B cell (primary cell): ENCODE data around the gene HSPB9. TPM values are rescaled to one million over a fixed set of nuclear protein-coding genes. Genes with fewer than 3 reads are reported as not detected.

Experiments
- ATAC-seq: fragments of 200-7000 bp; cut with Tn5 transposase; one replicate; pipeline ENCODE4 v1.10.0; 2021; ENCODE audit warnings: low read depth, mild to moderate bottlenecking, moderate number of reproducible peaks, moderate library complexity
- CTCF ChIA-PET: fragments of 350-600 bp; sonication (Branson Sonifier 250); formaldehyde crosslinking; loops from one replicate; lab custom pipeline; 2021; ENCODE audit warnings: antibody characterized with exemption, inconsistent platforms; lab: Charles Lee
- POLR2A ChIA-PET: fragments of 350-600 bp; sonication (Branson Sonifier 250); formaldehyde crosslinking; loops from one replicate; lab custom pipeline; 2021; ENCODE audit warnings: antibody characterized with exemption; lab: Charles Lee
- DNase-seq: peaks from one replicate; pipeline ENCODE4 v3.0.0; 2013
- H2AFZ ChIP-seq: 2 replicates; pipeline ENCODE4 v1.6.1; 2012; ENCODE audit warnings: mild to moderate bottlenecking, low read depth, low read length; ENCODE audit not compliant: insufficient read depth, poor library complexity, severe bottlenecking
- H3K27ac ChIP-seq, 2 donors: 1 replicate in 1 of 2; 2 replicates in 1 of 2; pipeline ENCODE4 v1.5.1; 2012 to 2013; ENCODE audit warnings: low read length in 2 of 2, mild to moderate bottlenecking in 2 of 2, moderate library complexity in 1 of 2
- H3K27me3 ChIP-seq, 4 experiments: fragments of 200-600 bp in 1 of 4; sonication (generic) in 1 of 4; replicated peaks in 1 of 4; 1 replicate in 2 of 4; 2 replicates in 2 of 4; pipeline versions ENCODE4 v1.6.1 to v1.7.0; 2013 to 2016; ENCODE audit warnings: low read length in 3 of 4, mild to moderate bottlenecking in 2 of 4, mixed read lengths in 1 of 4, moderate library complexity in 1 of 4; ENCODE audit not compliant: insufficient read depth in 4 of 4, control insufficient read depth in 3 of 4; ENCODE audit errors: control extremely low read depth in 1 of 4
- H3K36me3 ChIP-seq, 2 experiments: replicated peaks in 1 of 2; 1 replicate in 1 of 2; 2 replicates in 1 of 2; pipeline versions ENCODE4 v1.6.1 to v1.7.1; 2013; ENCODE audit warnings: low read length in 1 of 2; ENCODE audit not compliant: insufficient read depth in 2 of 2, control insufficient read depth in 1 of 2; ENCODE audit errors: control extremely low read depth in 1 of 2, extremely low read depth in 1 of 2
- H3K4me1 ChIP-seq, 2 donors: fragments of 200-600 bp in 1 of 2; sonication (generic) in 1 of 2; 1 replicate in 1 of 2; 2 replicates in 1 of 2; pipeline versions ENCODE4 v1.5.1 to v1.6.1; 2013 to 2017; ENCODE audit warnings: low read length in 2 of 2; ENCODE audit not compliant: control insufficient read depth in 2 of 2, insufficient read depth in 2 of 2
- H3K4me2 ChIP-seq: replicated peaks from 2 replicates; pipeline ENCODE3; 2012; ENCODE audit warnings: mild to moderate bottlenecking, low read depth, low read length; ENCODE audit not compliant: poor library complexity, severe bottlenecking
- H3K4me3 ChIP-seq, 5 experiments: fragments of 200-600 bp in 1 of 5; sonication (generic) in 1 of 5; 1 replicate in 3 of 5; 2 replicates in 2 of 5; pipeline versions ENCODE4 v1.5.1 to v1.7.0; 2011 to 2016; ENCODE audit warnings: low read length in 4 of 5, mild to moderate bottlenecking in 4 of 5, low read depth in 2 of 5, control low read depth in 1 of 5, moderate library complexity in 1 of 5; ENCODE audit not compliant: insufficient read depth in 1 of 5; ENCODE audit errors: control extremely low read depth in 1 of 5, extremely low read depth in 1 of 5
- H3K79me2 ChIP-seq: fragments of 200-600 bp; sonication (generic); one replicate; pipeline ENCODE4 v1.6.0; 2016; ENCODE audit warnings: low read length; ENCODE audit not compliant: control insufficient read depth, insufficient read depth
- H3K9ac ChIP-seq: fragments of 200-600 bp; sonication (generic); 2 replicates; pipeline ENCODE4 v1.6.1; 2017; ENCODE audit warnings: mild to moderate bottlenecking, low read length, moderate library complexity
- H3K9me3 ChIP-seq, 3 donors: one replicate each; pipeline versions ENCODE4 v1.6.1 to v1.7.1; 2013; ENCODE audit warnings: low read length in 2 of 3; ENCODE audit not compliant: control insufficient read depth in 2 of 3, insufficient read depth in 1 of 3; ENCODE audit errors: control extremely low read depth in 1 of 3
- H4K20me1 ChIP-seq: 2 replicates; pipeline ENCODE4 v1.6.0; 2012; ENCODE audit warnings: mild to moderate bottlenecking, low read length; ENCODE audit not compliant: insufficient read depth, control insufficient read depth, poor library complexity, severe bottlenecking
- H3K27ac Mint-ChIP-seq: one replicate; pipeline ENCODE4 v1.8.0; 2021; ENCODE audit warnings: mixed read lengths
- H3K27me3 Mint-ChIP-seq: one replicate; pipeline ENCODE4 v1.8.0; 2021; ENCODE audit warnings: mixed read lengths
- H3K4me1 Mint-ChIP-seq: one replicate; pipeline ENCODE4 v1.8.0; 2021; ENCODE audit warnings: mixed read lengths
- H3K4me3 Mint-ChIP-seq: one replicate; pipeline ENCODE4 v1.8.0; 2021; ENCODE audit warnings: mixed read lengths
- H3K9me3 Mint-ChIP-seq: one replicate; pipeline ENCODE4 v1.8.0; 2022; ENCODE audit warnings: mixed read lengths; ENCODE audit not compliant: insufficient read depth
- EZH2 ChIP-seq: IDR thresholded peaks from 2 replicates; pipeline ENCODE4 v1.6.1; 2012; ENCODE audit warnings: borderline replicate concordance, low read depth, mild to moderate bottlenecking, moderate library complexity, low read length; ENCODE audit not compliant: insufficient read depth, poor library complexity, severe bottlenecking
- WGBS: methylation state at CpG from one replicate; pipeline ENCODE4 v1.1.5; 2013; ENCODE audit warnings: missing lambda C conversion rate; ENCODE audit not compliant: insufficient coverage; 5-methylcytosine and 5-hydroxymethylcytosine counted together
- intact Hi-C: fragments of 100-400 bp; cut with micrococcal nuclease; formaldehyde crosslinking; loops from one replicate; pipeline ENCODE4 v1.10.0; 2022
- polyA plus RNA-seq: library from polyadenylated mRNA; depleted of rRNA; stranded (reverse); fragments of >200 nt; gene quantifications from 2 replicates; pipeline ENCODE4 v1.2.3, GENCODE V29; 2012
- total RNA-seq, 2 donors: library from RNA; stranded (reverse); fragments of 120-200 nt in 1 of 2; gene quantifications; 1 replicate in 1 of 2; 2 replicates in 1 of 2; pipeline versions ENCODE4 v1.2.3 to v1.2.4, GENCODE V29; 2013 to 2022
- TF ChIP-seq, protein P1 (sequence below): fragments of 200-600 bp; IDR thresholded peaks from one replicate; pipeline ENCODE4 v1.8.0; 2022; ENCODE audit warnings: antibody characterized with exemption, mild to moderate bottlenecking

The HSPB9 gene
- total and polyA plus RNA-seq, 2 donors (not counting 1 experiment from before 2014, with no cell fraction given) = 0.09 TPM; not detected in 1

DNA sequence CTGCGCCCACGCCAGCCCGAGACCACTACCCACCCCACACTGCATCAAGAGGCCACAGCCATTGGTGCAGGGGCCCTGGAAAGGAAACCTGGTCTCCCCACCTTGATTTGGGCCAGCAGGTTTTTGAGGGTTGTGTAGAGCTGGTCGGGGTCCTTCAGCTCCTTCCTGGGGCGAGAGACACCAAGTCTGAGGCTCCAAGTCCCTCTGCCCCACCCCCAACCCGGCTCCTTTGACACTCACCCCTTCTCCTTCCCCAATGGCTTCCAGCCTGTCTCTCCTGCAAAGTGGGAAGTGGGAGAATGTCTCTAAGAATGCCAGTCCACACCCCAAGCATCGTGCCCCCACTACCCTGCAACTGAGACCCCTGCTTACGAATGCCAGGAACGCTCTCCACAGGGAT is 8.5 kb upstream of the HSPB9 start:
- no peak for TF ChIP-seq EZH2
- TF ChIP-seq, protein P1, sequence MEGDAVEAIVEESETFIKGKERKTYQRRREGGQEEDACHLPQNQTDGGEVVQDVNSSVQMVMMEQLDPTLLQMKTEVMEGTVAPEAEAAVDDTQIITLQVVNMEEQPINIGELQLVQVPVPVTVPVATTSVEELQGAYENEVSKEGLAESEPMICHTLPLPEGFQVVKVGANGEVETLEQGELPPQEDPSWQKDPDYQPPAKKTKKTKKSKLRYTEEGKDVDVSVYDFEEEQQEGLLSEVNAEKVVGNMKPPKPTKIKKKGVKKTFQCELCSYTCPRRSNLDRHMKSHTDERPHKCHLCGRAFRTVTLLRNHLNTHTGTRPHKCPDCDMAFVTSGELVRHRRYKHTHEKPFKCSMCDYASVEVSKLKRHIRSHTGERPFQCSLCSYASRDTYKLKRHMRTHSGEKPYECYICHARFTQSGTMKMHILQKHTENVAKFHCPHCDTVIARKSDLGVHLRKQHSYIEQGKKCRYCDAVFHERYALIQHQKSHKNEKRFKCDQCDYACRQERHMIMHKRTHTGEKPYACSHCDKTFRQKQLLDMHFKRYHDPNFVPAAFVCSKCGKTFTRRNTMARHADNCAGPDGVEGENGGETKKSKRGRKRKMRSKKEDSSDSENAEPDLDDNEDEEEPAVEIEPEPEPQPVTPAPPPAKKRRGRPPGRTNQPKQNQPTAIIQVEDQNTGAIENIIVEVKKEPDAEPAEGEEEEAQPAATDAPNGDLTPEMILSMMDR = no peak
- Histone ChIP-seq H2AFZ (no peak overlapping the region), H3K27me3 (no peaks in the 10 kb centered on the region), H3K27ac (no peak overlapping the region), H3K4me3 (no peak overlapping the region), H3K4me1 (peaks cover 35 to 49% of the 10 kb centered on the region in 2 donors), H3K9me3 (no peaks in the 10 kb centered on the region), H3K79me2 (peaks cover 14% of the 10 kb centered on the region), H3K4me2 (no peak overlapping the region), H3K36me3 (peaks cover 0 to 33% of the 10 kb centered on the region in 2 experiments), H3K9ac (no peak overlapping the region), H4K20me1 (no peaks in the 10 kb centered on the region)
- ChIA-PET CTCF (interaction anchor here (1.0 to 6.9 kb wide), 6 partner anchors 47 to 151 kb away, joined by 3 to 115 read pairs (median 12); partner anchors contain the start of genes CNP, DNAJC7 and NKIRAS2), POLR2A (interaction anchor here (0.6 to 1.5 kb wide), 4 partner anchors 10 to 416 kb away, joined by 3 to 4 read pairs (median 3); partner anchors contain the start of gene CNP)
- WGBS = no CpG with 5 or more reads among the region's 9 CpGs
- no peak for ATAC-seq
- Mint-ChIP-seq H3K9me3 (no peaks in the 10 kb centered on the region), H3K27ac (peak overlapping the region; percentile 76), H3K27me3 (no peaks in the 10 kb centered on the region), H3K4me1 (peaks cover 54% of the 10 kb centered on the region), H3K4me3 (peak overlapping the region; percentile 62)
- intact Hi-C loops = loop anchor here (10.0 kb wide), 1 partner anchor 271 kb away; the partner anchor contains the start of gene STAT3
- DNase-seq = peak; percentile 8

DNA sequence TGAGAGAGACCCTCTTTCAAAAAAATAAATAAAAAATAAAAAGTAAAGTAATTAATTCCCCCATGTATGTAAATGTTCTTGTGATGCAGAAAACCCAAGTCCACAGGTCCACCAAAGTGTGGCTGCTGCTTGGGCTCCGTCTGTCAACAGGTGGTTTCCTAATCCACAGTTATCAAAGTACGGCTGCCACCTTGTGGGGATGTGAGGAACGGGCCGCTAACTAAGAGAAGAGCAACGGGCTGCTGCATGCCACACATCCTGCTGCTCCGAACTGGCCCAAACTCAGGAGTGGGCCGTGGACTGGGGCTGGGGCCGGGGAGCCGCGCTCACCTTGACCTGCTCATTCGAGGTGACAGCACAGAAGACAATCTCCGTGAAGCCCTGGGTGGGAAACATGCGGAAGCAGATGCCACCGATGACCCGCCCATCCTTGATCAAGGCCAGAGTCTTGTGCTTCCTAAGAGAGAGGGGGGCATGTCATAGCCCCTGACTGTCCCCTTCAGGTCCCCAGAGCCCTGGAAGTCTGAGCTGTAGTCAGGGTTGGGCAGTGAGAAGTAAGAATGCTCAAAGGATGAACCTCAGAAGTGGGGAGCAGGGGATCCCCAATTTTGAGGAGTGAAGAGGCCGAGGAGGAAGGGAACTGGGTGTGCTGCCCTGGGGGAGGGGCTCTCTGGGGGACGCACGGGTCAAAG is 5.8 kb upstream of the HSPB9 start:
- Histone ChIP-seq H3K27me3 (no peaks in the 10 kb centered on the region), H3K9ac (no peak overlapping the region), H3K79me2 (peaks cover 10% of the 10 kb centered on the region), H3K4me3 (no peak overlapping the region), H2AFZ (no peak overlapping the region), H3K27ac (peak overlapping the region in 1 of 2 donors; percentile 77), H3K9me3 (no peaks in the 10 kb centered on the region), H3K4me1 (peaks cover 37 to 56% of the 10 kb centered on the region in 2 donors), H3K4me2 (peak overlapping the region; percentile 68), H3K36me3 (peaks cover 0 to 30% of the 10 kb centered on the region in 2 experiments), H4K20me1 (no peaks in the 10 kb centered on the region)
- DNase-seq (peak; percentile 90), ATAC-seq (peak; percentile 44)
- Mint-ChIP-seq H3K27ac (peak overlapping the region; percentile 24), H3K27me3 (no peaks in the 10 kb centered on the region), H3K9me3 (no peaks in the 10 kb centered on the region), H3K4me3 (peak overlapping the region; percentile 6), H3K4me1 (peaks cover 55% of the 10 kb centered on the region)
- WGBS = 51% methylated on average over 18 of the region's 18 CpGs
- CTCF ChIA-PET = interaction anchor here (1.1 to 7.0 kb wide), 16 partner anchors 9 to 184 kb away, joined by 3 to 115 read pairs (median 10); partner anchors contain the start of genes CNP, DNAJC7, KCNH4 and NKIRAS2
- TF ChIP-seq, protein P1 = peak; percentile 80
- no peak for TF ChIP-seq EZH2
- intact Hi-C loops = loop anchor here (1.0 to 10.0 kb wide), 8 partner anchors 10 to 379 kb away; partner anchors contain the start of genes NKIRAS2, ODAD4 and STAT3
- POLR2A ChIA-PET = interaction anchor here (2.4 kb wide), 1 partner anchor 91 kb away, joined by 11 read pairs; no protein-coding TSS in a partner anchor
